ENCODE measurements around the gene HAVCR1.
"Not testable (repeated sequence)": the region's sequence is repeated elsewhere in the genome, so short reads cannot be mapped to it uniquely, and the experiment has no call there.

The HAVCR1 gene

GRCh38 chr5:157059093-157059539 lies at the start of gene HAVCR1:
Gene HAVCR1 (minus strand): TSS chr5:157059116. CDS start chr5:157057943, 1,173 bp downstream.
- no peak for FAIRE-seq

- FAIRE-seq, result no peak
These were observed 48.6 kb upstream of the HAVCR1 start for GRCh38 chr5:157107508-157107907.

GRCh38 chr5:157106630-157107461 lies 47.9 kb upstream of the HAVCR1 start:
- no peak for FAIRE-seq

- no peak for FAIRE-seq
These were observed 41.3 kb upstream of the HAVCR1 start for GRCh38 chr5:157100140-157100679.

GRCh38 chr5:157088342-157088990 lies 29.6 kb upstream of the HAVCR1 start:
- FAIRE-seq, result no peak

- no peak for FAIRE-seq
These were observed 27.9 kb upstream of the HAVCR1 start for GRCh38 chr5:157086751-157087359.

- no peak for FAIRE-seq
These were observed 27.0 kb upstream of the HAVCR1 start for GRCh38 chr5:157085930-157086329.

GRCh38 chr5:157080286-157080685 lies 21.4 kb upstream of the HAVCR1 start:
- no peak for FAIRE-seq

GRCh38 chr5:157076558-157076957 lies 17.6 kb upstream of the HAVCR1 start:
- FAIRE-seq, result no peak

- no peak for FAIRE-seq
These were observed 13.6 kb upstream of the HAVCR1 start for GRCh38 chr5:157072508-157072907.

GRCh38 chr5:157069949-157070348 lies 11.0 kb upstream of the HAVCR1 start:
- FAIRE-seq, result no peak

GRCh38 chr5:157068785-157069184 lies 9.9 kb upstream of the HAVCR1 start:
- no peak for FAIRE-seq

- no peak for FAIRE-seq
These were observed 9.4 kb upstream of the HAVCR1 start for GRCh38 chr5:157068339-157068738.

- FAIRE-seq, result no peak
These were observed 8.1 kb upstream of the HAVCR1 start for GRCh38 chr5:157067005-157067404.

- FAIRE-seq, result no peak
These were observed 7.2 kb upstream of the HAVCR1 start for GRCh38 chr5:157066080-157066479.

- no peak for FAIRE-seq
These were observed 5.0 kb upstream of the HAVCR1 start for GRCh38 chr5:157063776-157064430.

GRCh38 chr5:157059891-157060290 lies 975 bp upstream of the HAVCR1 start:
- peak; percentile 41 for FAIRE-seq

- FAIRE-seq, result no peak
These were observed 1.2 kb downstream of the HAVCR1 start for GRCh38 chr5:157057459-157058370.

- not testable (repeated sequence) for FAIRE-seq
These were observed 2.1 kb downstream of the HAVCR1 start for GRCh38 chr5:157056848-157057247.

- no peak for FAIRE-seq
These were observed 7.2 kb downstream of the HAVCR1 start for GRCh38 chr5:157051604-157052245.

- FAIRE-seq, result no peak
These were observed 8.9 kb downstream of the HAVCR1 start for GRCh38 chr5:157050050-157050449.

Measured in islet of Langerhans (tissue), 1 donor.